ENCODE results near the gene SLC13A4.

The SLC13A4 gene

DNA sequence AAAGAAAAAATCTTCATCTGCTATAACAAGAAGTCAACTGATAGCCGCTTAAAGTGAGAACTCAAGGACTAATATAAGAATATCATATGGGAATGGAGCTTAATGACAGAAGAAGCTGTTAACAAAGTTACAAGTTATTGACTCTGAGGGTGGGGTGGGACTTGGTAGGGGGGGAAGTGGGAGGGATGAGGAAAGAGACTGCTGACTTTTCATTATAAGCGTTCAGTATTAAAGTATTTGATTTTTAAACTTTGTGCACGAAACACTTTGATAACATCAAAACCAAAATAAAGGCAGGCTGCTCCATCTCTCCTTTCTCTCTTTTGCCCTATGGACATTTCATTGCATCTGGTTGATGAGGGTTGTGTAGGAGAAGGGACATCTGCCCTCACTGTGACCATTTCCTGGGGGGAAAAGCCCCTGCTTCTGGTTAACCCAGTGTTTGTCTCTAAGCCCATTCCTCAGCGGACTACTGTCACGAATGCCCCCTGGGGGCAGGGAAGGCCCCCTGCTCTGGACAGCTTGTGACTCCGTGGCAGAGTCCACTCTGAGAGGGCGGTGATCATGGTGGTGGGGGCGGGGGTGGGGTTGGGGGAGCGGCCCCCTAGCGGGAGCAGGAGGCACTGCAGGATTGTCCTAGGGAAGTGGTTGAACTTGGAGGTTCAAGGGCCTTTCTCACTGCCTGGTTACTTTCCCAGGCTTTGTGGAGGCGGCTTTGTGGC is 17.4 kb downstream of the SLC13A4 start:
- Histone ChIP-seq H3K9me3 (ENCODE audit: insufficient read depth, low read length) (no peaks in the 10 kb centered on the region), H3K4me1 (ENCODE audit: insufficient read depth, insufficient read length) (peaks cover 5% of the 10 kb centered on the region), H3K4me3 (ENCODE audit: insufficient read length, low read depth) (no peak overlapping the region), H3K36me3 (ENCODE audit: insufficient read depth, insufficient read length, low read length) (no peaks in the 10 kb centered on the region), H3K9ac (ENCODE audit: insufficient read length, low read depth) (no peak overlapping the region), H3K27me3 (ENCODE audit: insufficient read depth, insufficient read length) (no peaks in the 10 kb centered on the region)
- TF ChIP-seq YY1 (IDR thresholded peaks at IDR 0.05; ENCODE audit: insufficient read depth, insufficient read length) (no peak), ZNF274 (IDR thresholded peaks at IDR 0.05; ENCODE audit: low read depth, low read length) (no peak), SUZ12 (IDR thresholded peaks at IDR 0.05; ENCODE audit: extremely low read depth, insufficient read depth, insufficient read length) (no peak)
- DNase-seq (ENCODE audit: low read depth, low spot score): no peak

- H3K4me3 ChIP-seq (ENCODE audit: insufficient read length, low read depth): no peak overlapping the region
- TF ChIP-seq YY1 (IDR thresholded peaks at IDR 0.05; ENCODE audit: insufficient read depth, insufficient read length) (no peak), ZNF274 (IDR thresholded peaks at IDR 0.05; ENCODE audit: low read depth, low read length) (no peak), SUZ12 (IDR thresholded peaks at IDR 0.05; ENCODE audit: extremely low read depth, insufficient read depth, insufficient read length) (no peak)
Observed at GRCh38 chr7:135709508-135709907, 18.5 kb downstream of the SLC13A4 start.

GRCh38 chr7:135708041-135708440 is 19.9 kb downstream of the SLC13A4 start:
- no peak for DNase-seq (ENCODE audit: low read depth, low spot score)
- TF ChIP-seq YY1 (IDR thresholded peaks at IDR 0.05; ENCODE audit: insufficient read depth, insufficient read length) (no peak), ZNF274 (IDR thresholded peaks at IDR 0.05; ENCODE audit: low read depth, low read length) (no peak), SUZ12 (IDR thresholded peaks at IDR 0.05; ENCODE audit: extremely low read depth, insufficient read depth, insufficient read length) (no peak)
- H3K9me3 ChIP-seq (ENCODE audit: insufficient read depth, low read length): no peaks in the 10 kb centered on the region
- no peaks in the 10 kb centered on the region for H3K36me3 ChIP-seq (ENCODE audit: insufficient read depth, insufficient read length, low read length)
- no peak overlapping the region for H3K4me3 ChIP-seq (ENCODE audit: insufficient read length, low read depth)
- no peak overlapping the region for H3K9ac ChIP-seq (ENCODE audit: insufficient read length, low read depth)
- H3K27me3 ChIP-seq (ENCODE audit: insufficient read depth, insufficient read length): no peaks in the 10 kb centered on the region
- peaks cover 5% of the 10 kb centered on the region for H3K4me1 ChIP-seq (ENCODE audit: insufficient read depth, insufficient read length)

More at GRCh38 chr7:135709508-135709907, 18.5 kb downstream of the SLC13A4 start:
- Histone ChIP-seq H3K9me3 (ENCODE audit: insufficient read depth, low read length) (no peaks in the 10 kb centered on the region), H3K4me1 (ENCODE audit: insufficient read depth, insufficient read length) (peaks cover 5% of the 10 kb centered on the region), H3K36me3 (ENCODE audit: insufficient read depth, insufficient read length, low read length) (no peaks in the 10 kb centered on the region), H3K27me3 (ENCODE audit: insufficient read depth, insufficient read length) (no peaks in the 10 kb centered on the region), H3K9ac (ENCODE audit: insufficient read length, low read depth) (no peak overlapping the region)
- no peak for DNase-seq (ENCODE audit: low read depth, low spot score)

DNA sequence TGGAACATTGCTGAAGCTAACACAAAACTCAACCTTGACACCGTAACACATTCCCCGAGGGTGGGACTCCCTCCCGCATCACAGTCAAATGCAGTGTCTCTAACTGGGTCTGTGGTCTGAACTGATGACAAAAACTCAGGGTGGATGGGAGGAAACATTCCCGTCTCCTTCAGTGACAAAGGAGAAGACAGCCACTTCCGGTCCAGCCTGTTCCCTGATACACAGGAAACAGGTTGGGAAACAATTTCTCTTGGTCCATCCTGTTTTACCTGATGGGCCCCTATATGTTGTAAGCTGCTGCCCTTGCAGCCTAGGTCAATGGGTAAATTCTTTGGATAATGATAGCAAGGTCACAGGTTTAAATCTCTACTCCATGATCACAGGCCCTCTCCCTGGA is 20.4 kb downstream of the SLC13A4 start:
- no peak overlapping the region for H3K9ac ChIP-seq (ENCODE audit: insufficient read length, low read depth)
- no peaks in the 10 kb centered on the region for H3K36me3 ChIP-seq (ENCODE audit: insufficient read depth, insufficient read length, low read length)
- H3K4me3 ChIP-seq (ENCODE audit: insufficient read length, low read depth): no peak overlapping the region
- no peaks in the 10 kb centered on the region for H3K27me3 ChIP-seq (ENCODE audit: insufficient read depth, insufficient read length)
- no peak for TF ChIP-seq YY1 (IDR thresholded peaks at IDR 0.05; ENCODE audit: insufficient read depth, insufficient read length)
- TF ChIP-seq SUZ12 (IDR thresholded peaks at IDR 0.05; ENCODE audit: extremely low read depth, insufficient read depth, insufficient read length): no peak
- TF ChIP-seq ZNF274 (IDR thresholded peaks at IDR 0.05; ENCODE audit: low read depth, low read length): no peak
- no peak for DNase-seq (ENCODE audit: low read depth, low spot score)
- H3K4me1 ChIP-seq (ENCODE audit: insufficient read depth, insufficient read length): peaks cover 5% of the 10 kb centered on the region
- H3K9me3 ChIP-seq (ENCODE audit: insufficient read depth, low read length): no peaks in the 10 kb centered on the region

GRCh38 chr7:135706858-135707569 is 21.0 kb downstream of the SLC13A4 start:
- no peak overlapping the region for H3K4me3 ChIP-seq (ENCODE audit: insufficient read length, low read depth)
- no peak for DNase-seq (ENCODE audit: low read depth, low spot score)
- H3K27me3 ChIP-seq (ENCODE audit: insufficient read depth, insufficient read length): no peaks in the 10 kb centered on the region
- H3K36me3 ChIP-seq (ENCODE audit: insufficient read depth, insufficient read length, low read length): no peaks in the 10 kb centered on the region
- peaks cover 3% of the 10 kb centered on the region for H3K4me1 ChIP-seq (ENCODE audit: insufficient read depth, insufficient read length)
- no peak overlapping the region for H3K9ac ChIP-seq (ENCODE audit: insufficient read length, low read depth)
- no peaks in the 10 kb centered on the region for H3K9me3 ChIP-seq (ENCODE audit: insufficient read depth, low read length)
- no peak for TF ChIP-seq YY1 (IDR thresholded peaks at IDR 0.05; ENCODE audit: insufficient read depth, insufficient read length)
- TF ChIP-seq ZNF274 (IDR thresholded peaks at IDR 0.05; ENCODE audit: low read depth, low read length): no peak
- TF ChIP-seq SUZ12 (IDR thresholded peaks at IDR 0.05; ENCODE audit: extremely low read depth, insufficient read depth, insufficient read length): no peak

- Histone ChIP-seq H3K9ac (ENCODE audit: insufficient read length, low read depth) (no peak overlapping the region), H3K36me3 (ENCODE audit: insufficient read depth, insufficient read length, low read length) (no peaks in the 10 kb centered on the region), H3K4me1 (ENCODE audit: insufficient read depth, insufficient read length) (peaks cover 3% of the 10 kb centered on the region), H3K9me3 (ENCODE audit: insufficient read depth, low read length) (no peaks in the 10 kb centered on the region), H3K4me3 (ENCODE audit: insufficient read length, low read depth) (no peak overlapping the region), H3K27me3 (ENCODE audit: insufficient read depth, insufficient read length) (no peaks in the 10 kb centered on the region)
- TF ChIP-seq ZNF274 (IDR thresholded peaks at IDR 0.05; ENCODE audit: low read depth, low read length) (no peak), SUZ12 (IDR thresholded peaks at IDR 0.05; ENCODE audit: extremely low read depth, insufficient read depth, insufficient read length) (no peak), YY1 (IDR thresholded peaks at IDR 0.05; ENCODE audit: insufficient read depth, insufficient read length) (no peak)
- no peak for DNase-seq (ENCODE audit: low read depth, low spot score)
Observed at GRCh38 chr7:135706038-135706742, 21.8 kb downstream of the SLC13A4 start.

- no peaks in the 10 kb centered on the region for H3K4me1 ChIP-seq (ENCODE audit: insufficient read depth, insufficient read length)
- DNase-seq (ENCODE audit: low read depth, low spot score): no peak
- H3K9ac ChIP-seq (ENCODE audit: insufficient read length, low read depth): no peak overlapping the region
- H3K4me3 ChIP-seq (ENCODE audit: insufficient read length, low read depth): no peak overlapping the region
- no peaks in the 10 kb centered on the region for H3K9me3 ChIP-seq (ENCODE audit: insufficient read depth, low read length)
- H3K36me3 ChIP-seq (ENCODE audit: insufficient read depth, insufficient read length, low read length): no peaks in the 10 kb centered on the region
- no peak for TF ChIP-seq SUZ12 (IDR thresholded peaks at IDR 0.05; ENCODE audit: extremely low read depth, insufficient read depth, insufficient read length)
- no peak for TF ChIP-seq ZNF274 (IDR thresholded peaks at IDR 0.05; ENCODE audit: low read depth, low read length)
- no peak for TF ChIP-seq YY1 (IDR thresholded peaks at IDR 0.05; ENCODE audit: insufficient read depth, insufficient read length)
- H3K27me3 ChIP-seq (ENCODE audit: insufficient read depth, insufficient read length): no peaks in the 10 kb centered on the region
Observed at GRCh38 chr7:135704698-135705097, 23.3 kb downstream of the SLC13A4 start.
